Dendritic cell treated with granulocyte-macrophage colony-stimulating factor and Interleukin-4, amounts not matched to agents 40 ng/mL and 50 ng/mL, for 4 days (primary cell): ENCODE data around the gene CAPZB.

Experiments used
- H3K27ac Mint-ChIP-seq: one replicate; pipeline ENCODE4 v1.8.0; 2022; ENCODE audit warnings: mild to moderate bottlenecking, mixed read lengths
- H3K27me3 Mint-ChIP-seq: one replicate; pipeline ENCODE4 v1.8.0; 2022; ENCODE audit warnings: mild to moderate bottlenecking, mixed read lengths
- H3K36me3 Mint-ChIP-seq: one replicate; pipeline ENCODE4 v1.8.0; 2022; ENCODE audit warnings: low read depth, mixed read lengths
- H3K4me1 Mint-ChIP-seq: one replicate; pipeline ENCODE4 v1.8.0; 2022; ENCODE audit warnings: low read depth, mixed read lengths
- H3K4me3 Mint-ChIP-seq: one replicate; pipeline ENCODE4 v1.8.0; 2022; ENCODE audit warnings: mild to moderate bottlenecking, moderate library complexity, mixed read lengths
- H3K9me3 Mint-ChIP-seq: one replicate; pipeline ENCODE4 v1.8.0; 2022; ENCODE audit warnings: mixed read lengths
- intact Hi-C: fragments of 100-400 bp; cut with micrococcal nuclease; formaldehyde crosslinking; loops from one replicate; pipeline ENCODE4 v1.15.0; 2022

CAPZB gene

GRCh38 chr1:19416921-19417470 is 68.3 kb downstream of the CAPZB start:
- Mint-ChIP-seq H3K27ac (no peak overlapping the region), H3K4me3 (no peak overlapping the region), H3K4me1 (peaks cover 32% of the 10 kb centered on the region)

GRCh38 chr1:19416145-19416544 is 69.2 kb downstream of the CAPZB start:
- Mint-ChIP-seq H3K4me1 (peaks cover 32% of the 10 kb centered on the region), H3K9me3 (peaks cover 8% of the 10 kb centered on the region), H3K36me3 (peaks cover 94% of the 10 kb centered on the region), H3K27me3 (no peaks in the 10 kb centered on the region), H3K27ac (no peak overlapping the region), H3K4me3 (no peak overlapping the region)
- intact Hi-C loops, result no loop called here

More at GRCh38 chr1:19416921-19417470, 68.3 kb downstream of the CAPZB start:
- Mint-ChIP-seq H3K27me3 (no peaks in the 10 kb centered on the region), H3K9me3 (peaks cover 8% of the 10 kb centered on the region), H3K36me3 (peaks cover 94% of the 10 kb centered on the region)
- intact Hi-C loops, result no loop called here

GRCh38 chr1:19414515-19415121 is 70.7 kb downstream of the CAPZB start:
- peaks cover 29% of the 10 kb centered on the region for H3K4me1 Mint-ChIP-seq
- H3K4me3 Mint-ChIP-seq, result no peak overlapping the region
- H3K27ac Mint-ChIP-seq, result no peak overlapping the region
- H3K36me3 Mint-ChIP-seq, result peaks cover 99% of the 10 kb centered on the region
- intact Hi-C loops, result no loop called here
- no peaks in the 10 kb centered on the region for H3K27me3 Mint-ChIP-seq
- peaks cover 8% of the 10 kb centered on the region for H3K9me3 Mint-ChIP-seq

GRCh38 chr1:19413999-19414398 is 71.3 kb downstream of the CAPZB start:
- Mint-ChIP-seq H3K4me3 (no peak overlapping the region), H3K9me3 (peaks cover 8% of the 10 kb centered on the region), H3K36me3 (peaks cover 99% of the 10 kb centered on the region), H3K4me1 (peaks cover 22% of the 10 kb centered on the region), H3K27ac (no peak overlapping the region), H3K27me3 (no peaks in the 10 kb centered on the region)
- intact Hi-C loops, result no loop called here

- H3K27me3 Mint-ChIP-seq, result no peaks in the 10 kb centered on the region
- intact Hi-C loops, result no loop called here
- peaks cover 12% of the 10 kb centered on the region for H3K4me1 Mint-ChIP-seq
- no peak overlapping the region for H3K27ac Mint-ChIP-seq
- peaks cover 94% of the 10 kb centered on the region for H3K36me3 Mint-ChIP-seq
- no peaks in the 10 kb centered on the region for H3K9me3 Mint-ChIP-seq
- H3K4me3 Mint-ChIP-seq, result no peak overlapping the region
Observed at GRCh38 chr1:19412654-19413053, 72.7 kb downstream of the CAPZB start.

- Mint-ChIP-seq H3K4me3 (no peak overlapping the region), H3K27me3 (no peaks in the 10 kb centered on the region), H3K27ac (no peak overlapping the region), H3K9me3 (no peaks in the 10 kb centered on the region), H3K4me1 (peaks cover 12% of the 10 kb centered on the region), H3K36me3 (peaks cover 94% of the 10 kb centered on the region)
- intact Hi-C loops, result no loop called here
Observed at GRCh38 chr1:19411612-19412011, 73.7 kb downstream of the CAPZB start.

- no peaks in the 10 kb centered on the region for H3K27me3 Mint-ChIP-seq
- no peaks in the 10 kb centered on the region for H3K9me3 Mint-ChIP-seq
- no peak overlapping the region for H3K4me3 Mint-ChIP-seq
- peaks cover 94% of the 10 kb centered on the region for H3K36me3 Mint-ChIP-seq
- intact Hi-C loops, result no loop called here
- H3K27ac Mint-ChIP-seq, result no peak overlapping the region
- H3K4me1 Mint-ChIP-seq, result peaks cover 12% of the 10 kb centered on the region
Observed at GRCh38 chr1:19410393-19410792, 74.9 kb downstream of the CAPZB start.

GRCh38 chr1:19409477-19410341 is 75.6 kb downstream of the CAPZB start:
- H3K36me3 Mint-ChIP-seq, result peaks cover 94% of the 10 kb centered on the region

GRCh38 chr1:19407494-19408096 is 77.7 kb downstream of the CAPZB start:
- intact Hi-C loops, result no loop called here
- no peak overlapping the region for H3K27ac Mint-ChIP-seq
- no peaks in the 10 kb centered on the region for H3K27me3 Mint-ChIP-seq
- H3K4me3 Mint-ChIP-seq, result no peak overlapping the region
- H3K36me3 Mint-ChIP-seq, result peaks cover 94% of the 10 kb centered on the region
- no peaks in the 10 kb centered on the region for H3K9me3 Mint-ChIP-seq
- H3K4me1 Mint-ChIP-seq, result peaks cover 12% of the 10 kb centered on the region

More at GRCh38 chr1:19409477-19410341, 75.6 kb downstream of the CAPZB start:
- no peaks in the 10 kb centered on the region for H3K9me3 Mint-ChIP-seq
- H3K27ac Mint-ChIP-seq, result no peak overlapping the region
- peaks cover 9% of the 10 kb centered on the region for H3K4me1 Mint-ChIP-seq
- no peak overlapping the region for H3K4me3 Mint-ChIP-seq
- no peaks in the 10 kb centered on the region for H3K27me3 Mint-ChIP-seq
- intact Hi-C loops, result no loop called here

- H3K4me1 Mint-ChIP-seq, result peaks cover 12% of the 10 kb centered on the region
- no peaks in the 10 kb centered on the region for H3K9me3 Mint-ChIP-seq
- H3K36me3 Mint-ChIP-seq, result peaks cover 94% of the 10 kb centered on the region
- no peak overlapping the region for H3K4me3 Mint-ChIP-seq
- no peaks in the 10 kb centered on the region for H3K27me3 Mint-ChIP-seq
- H3K27ac Mint-ChIP-seq, result no peak overlapping the region
- intact Hi-C loops, result no loop called here
Observed at GRCh38 chr1:19406680-19407079, 78.7 kb downstream of the CAPZB start.

- H3K4me1 Mint-ChIP-seq, result peaks cover 18% of the 10 kb centered on the region
- H3K9me3 Mint-ChIP-seq, result no peaks in the 10 kb centered on the region
- no peak overlapping the region for H3K27ac Mint-ChIP-seq
- intact Hi-C loops, result no loop called here
- H3K4me3 Mint-ChIP-seq, result no peak overlapping the region
- peaks cover 96% of the 10 kb centered on the region for H3K36me3 Mint-ChIP-seq
- no peaks in the 10 kb centered on the region for H3K27me3 Mint-ChIP-seq
Observed at GRCh38 chr1:19405761-19406487, 79.4 kb downstream of the CAPZB start.

- no peaks in the 10 kb centered on the region for H3K9me3 Mint-ChIP-seq
- H3K27ac Mint-ChIP-seq, result no peak overlapping the region
- no peaks in the 10 kb centered on the region for H3K27me3 Mint-ChIP-seq
- H3K4me3 Mint-ChIP-seq, result no peak overlapping the region
- intact Hi-C loops, result no loop called here
- peaks cover 96% of the 10 kb centered on the region for H3K36me3 Mint-ChIP-seq
- peaks cover 24% of the 10 kb centered on the region for H3K4me1 Mint-ChIP-seq
Observed at GRCh38 chr1:19405195-19405760, 80.1 kb downstream of the CAPZB start.

GRCh38 chr1:19404748-19405147 is 80.6 kb downstream of the CAPZB start:
- intact Hi-C loops, result no loop called here
- no peaks in the 10 kb centered on the region for H3K27me3 Mint-ChIP-seq
- H3K36me3 Mint-ChIP-seq, result peaks cover 92% of the 10 kb centered on the region
- H3K9me3 Mint-ChIP-seq, result no peaks in the 10 kb centered on the region
- H3K4me1 Mint-ChIP-seq, result peaks cover 30% of the 10 kb centered on the region
- H3K4me3 Mint-ChIP-seq, result no peak overlapping the region
- no peak overlapping the region for H3K27ac Mint-ChIP-seq
